GM23338 (cell line): ENCODE results near the gene NTM.

Experiments used
- CTCF ChIP-seq, 2 experiments: fragments of 200-600 bp in 1 of 2; sonication (generic) in 1 of 2; conservative IDR thresholded peaks; 2 replicates each; pipeline versions ENCODE4 v1.5.1 to v1.6.1; 2016 to 2017; ENCODE audit warnings: antibody characterized with exemption in 2 of 2, low read depth in 2 of 2, mild to moderate bottlenecking in 2 of 2, moderate library complexity in 1 of 2
- EZH2 ChIP-seq: fragments of 200-600 bp; sonication (generic); IDR thresholded peaks from one replicate; pipeline ENCODE4 v1.8.0; 2017; ENCODE audit warnings: antibody characterized with exemption, mild to moderate bottlenecking, low read depth; ENCODE audit not compliant: unreplicated experiment
- EZH2phosphoT487 ChIP-seq: fragments of 200-600 bp; sonication (generic); IDR thresholded peaks from one replicate; pipeline ENCODE4 v1.8.1; 2018; ENCODE audit warnings: antibody characterized with exemption; ENCODE audit not compliant: unreplicated experiment
- JUNB ChIP-seq: IDR thresholded peaks from one replicate; pipeline ENCODE4 v1.6.1; 2016; ENCODE audit warnings: antibody characterized with exemption; ENCODE audit not compliant: unreplicated experiment
- NANOG ChIP-seq: IDR thresholded peaks from 2 replicates; pipeline ENCODE4 v1.6.1; 2016; ENCODE audit warnings: antibody characterized with exemption, borderline replicate concordance
- POLR2AphosphoS5 ChIP-seq: IDR thresholded peaks from 2 replicates; pipeline ENCODE4 v1.6.1; 2016; ENCODE audit warnings: antibody characterized with exemption, low read depth
- REST ChIP-seq: IDR thresholded peaks from one replicate; pipeline ENCODE4 v1.6.1; 2018; ENCODE audit warnings: antibody characterized with exemption; ENCODE audit not compliant: unreplicated experiment
- TF ChIP-seq, protein P1 (sequence below): fragments of 250-450 bp; sonication (Bioruptor Pico); IDR thresholded peaks from 2 replicates; pipeline ENCODE4 v1.5.0; 2020; ENCODE audit warnings: mild to moderate bottlenecking, moderate library complexity

GRCh38 chr11:131756479-131757110 lies 386.2 kb downstream of the NTM start:
- TF ChIP-seq CTCF (conservative IDR thresholded peaks at IDR 0.05; ENCODE audit: low read depth in 2 of 2) (no peak), EZH2phosphoT487 (no peak), POLR2AphosphoS5 (no peak), JUNB (no peak), REST (no peak), NANOG (no peak), EZH2 (no peak)
- TF ChIP-seq, protein P1, sequence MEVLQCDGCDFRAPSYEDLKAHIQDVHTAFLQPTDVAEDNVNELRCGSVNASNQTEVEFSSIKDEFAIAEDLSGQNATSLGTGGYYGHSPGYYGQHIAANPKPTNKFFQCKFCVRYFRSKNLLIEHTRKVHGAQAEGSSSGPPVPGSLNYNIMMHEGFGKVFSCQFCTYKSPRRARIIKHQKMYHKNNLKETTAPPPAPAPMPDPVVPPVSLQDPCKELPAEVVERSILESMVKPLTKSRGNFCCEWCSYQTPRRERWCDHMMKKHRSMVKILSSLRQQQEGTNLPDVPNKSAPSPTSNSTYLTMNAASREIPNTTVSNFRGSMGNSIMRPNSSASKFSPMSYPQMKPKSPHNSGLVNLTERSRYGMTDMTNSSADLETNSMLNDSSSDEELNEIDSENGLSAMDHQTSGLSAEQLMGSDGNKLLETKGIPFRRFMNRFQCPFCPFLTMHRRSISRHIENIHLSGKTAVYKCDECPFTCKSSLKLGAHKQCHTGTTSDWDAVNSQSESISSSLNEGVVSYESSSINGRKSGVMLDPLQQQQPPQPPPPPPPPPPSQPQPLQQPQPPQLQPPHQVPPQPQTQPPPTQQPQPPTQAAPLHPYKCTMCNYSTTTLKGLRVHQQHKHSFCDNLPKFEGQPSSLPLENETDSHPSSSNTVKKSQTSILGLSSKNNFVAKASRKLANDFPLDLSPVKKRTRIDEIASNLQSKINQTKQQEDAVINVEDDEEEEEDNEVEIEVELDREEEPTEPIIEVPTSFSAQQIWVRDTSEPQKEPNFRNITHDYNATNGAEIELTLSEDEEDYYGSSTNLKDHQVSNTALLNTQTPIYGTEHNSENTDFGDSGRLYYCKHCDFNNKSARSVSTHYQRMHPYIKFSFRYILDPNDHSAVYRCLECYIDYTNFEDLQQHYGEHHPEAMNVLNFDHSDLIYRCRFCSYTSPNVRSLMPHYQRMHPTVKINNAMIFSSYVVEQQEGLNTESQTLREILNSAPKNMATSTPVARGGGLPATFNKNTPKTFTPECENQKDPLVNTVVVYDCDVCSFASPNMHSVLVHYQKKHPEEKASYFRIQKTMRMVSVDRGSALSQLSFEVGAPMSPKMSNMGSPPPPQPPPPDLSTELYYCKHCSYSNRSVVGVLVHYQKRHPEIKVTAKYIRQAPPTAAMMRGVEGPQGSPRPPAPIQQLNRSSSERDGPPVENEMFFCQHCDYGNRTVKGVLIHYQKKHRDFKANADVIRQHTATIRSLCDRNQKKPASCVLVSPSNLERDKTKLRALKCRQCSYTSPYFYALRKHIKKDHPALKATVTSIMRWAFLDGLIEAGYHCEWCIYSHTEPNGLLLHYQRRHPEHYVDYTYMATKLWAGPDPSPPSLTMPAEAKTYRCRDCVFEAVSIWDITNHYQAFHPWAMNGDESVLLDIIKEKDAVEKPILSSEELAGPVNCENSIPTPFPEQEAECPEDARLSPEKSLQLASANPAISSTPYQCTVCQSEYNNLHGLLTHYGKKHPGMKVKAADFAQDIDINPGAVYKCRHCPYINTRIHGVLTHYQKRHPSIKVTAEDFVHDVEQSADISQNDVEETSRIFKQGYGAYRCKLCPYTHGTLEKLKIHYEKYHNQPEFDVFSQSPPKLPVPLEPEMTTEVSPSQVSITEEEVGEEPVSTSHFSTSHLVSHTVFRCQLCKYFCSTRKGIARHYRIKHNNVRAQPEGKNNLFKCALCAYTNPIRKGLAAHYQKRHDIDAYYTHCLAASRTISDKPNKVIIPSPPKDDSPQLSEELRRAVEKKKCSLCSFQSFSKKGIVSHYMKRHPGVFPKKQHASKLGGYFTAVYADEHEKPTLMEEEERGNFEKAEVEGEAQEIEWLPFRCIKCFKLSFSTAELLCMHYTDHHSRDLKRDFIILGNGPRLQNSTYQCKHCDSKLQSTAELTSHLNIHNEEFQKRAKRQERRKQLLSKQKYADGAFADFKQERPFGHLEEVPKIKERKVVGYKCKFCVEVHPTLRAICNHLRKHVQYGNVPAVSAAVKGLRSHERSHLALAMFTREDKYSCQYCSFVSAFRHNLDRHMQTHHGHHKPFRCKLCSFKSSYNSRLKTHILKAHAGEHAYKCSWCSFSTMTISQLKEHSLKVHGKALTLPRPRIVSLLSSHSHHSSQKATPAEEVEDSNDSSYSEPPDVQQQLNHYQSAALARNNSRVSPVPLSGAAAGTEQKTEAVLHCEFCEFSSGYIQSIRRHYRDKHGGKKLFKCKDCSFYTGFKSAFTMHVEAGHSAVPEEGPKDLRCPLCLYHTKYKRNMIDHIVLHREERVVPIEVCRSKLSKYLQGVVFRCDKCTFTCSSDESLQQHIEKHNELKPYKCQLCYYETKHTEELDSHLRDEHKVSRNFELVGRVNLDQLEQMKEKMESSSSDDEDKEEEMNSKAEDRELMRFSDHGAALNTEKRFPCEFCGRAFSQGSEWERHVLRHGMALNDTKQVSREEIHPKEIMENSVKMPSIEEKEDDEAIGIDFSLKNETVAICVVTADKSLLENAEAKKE (CRISPR knock-in tag): no peak
